Measurements from ENCODE around the gene NNT.
"Not testable (repeated sequence)": the region's sequence is repeated elsewhere in the genome, so short reads cannot be mapped to it uniquely, and the experiment has no call there.

The NNT gene

DNA sequence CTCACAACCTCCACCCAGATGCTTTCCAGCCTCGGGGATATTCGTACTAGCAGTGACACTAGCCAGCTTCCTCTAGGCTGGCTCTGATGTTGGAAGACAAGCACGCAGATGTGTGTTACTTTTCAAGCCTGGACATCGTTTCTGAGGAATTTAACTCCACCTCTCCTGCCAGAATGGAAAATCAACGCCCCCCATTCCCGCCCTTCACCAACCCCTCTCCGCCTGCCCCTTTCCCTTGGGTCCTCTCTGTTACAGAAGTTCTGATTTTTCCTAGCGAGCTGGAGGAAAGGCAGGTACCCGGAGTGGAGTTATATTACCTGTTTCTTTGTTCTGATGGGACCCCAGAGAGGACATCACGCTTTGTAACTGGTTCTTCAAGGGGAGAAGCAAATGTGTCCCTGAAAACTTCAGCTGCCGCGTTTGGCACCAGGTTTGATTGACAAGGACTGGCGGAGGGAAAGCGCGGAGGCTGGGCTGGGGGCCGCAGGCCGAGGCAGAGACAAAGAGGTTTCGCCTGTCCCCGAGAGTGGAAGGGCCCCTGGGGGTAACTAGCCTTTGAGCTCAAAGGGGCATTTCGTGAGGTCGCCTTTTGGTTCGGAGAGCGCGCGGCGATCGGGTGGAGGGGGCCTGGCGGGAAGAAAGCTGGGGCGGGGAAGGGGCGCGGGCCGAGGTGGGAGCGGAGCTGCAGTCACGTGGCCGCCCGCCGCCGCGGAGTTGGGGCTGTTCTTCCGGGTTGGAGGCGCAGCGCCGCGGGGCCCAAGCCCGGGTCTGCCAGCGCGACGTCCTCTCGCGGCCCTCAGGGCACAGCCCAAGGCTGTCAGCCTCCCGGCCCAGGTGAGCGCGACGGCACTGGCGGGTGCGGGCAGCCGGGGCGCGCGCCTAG lies at the start of gene NNT:
Gene NNT, plus strand, starts transcription at position 720 of the 883 bp plus-strand sequence. CDS start 6,016 bp downstream, outside the sequence.
- TF ChIP-seq, protein P1, sequence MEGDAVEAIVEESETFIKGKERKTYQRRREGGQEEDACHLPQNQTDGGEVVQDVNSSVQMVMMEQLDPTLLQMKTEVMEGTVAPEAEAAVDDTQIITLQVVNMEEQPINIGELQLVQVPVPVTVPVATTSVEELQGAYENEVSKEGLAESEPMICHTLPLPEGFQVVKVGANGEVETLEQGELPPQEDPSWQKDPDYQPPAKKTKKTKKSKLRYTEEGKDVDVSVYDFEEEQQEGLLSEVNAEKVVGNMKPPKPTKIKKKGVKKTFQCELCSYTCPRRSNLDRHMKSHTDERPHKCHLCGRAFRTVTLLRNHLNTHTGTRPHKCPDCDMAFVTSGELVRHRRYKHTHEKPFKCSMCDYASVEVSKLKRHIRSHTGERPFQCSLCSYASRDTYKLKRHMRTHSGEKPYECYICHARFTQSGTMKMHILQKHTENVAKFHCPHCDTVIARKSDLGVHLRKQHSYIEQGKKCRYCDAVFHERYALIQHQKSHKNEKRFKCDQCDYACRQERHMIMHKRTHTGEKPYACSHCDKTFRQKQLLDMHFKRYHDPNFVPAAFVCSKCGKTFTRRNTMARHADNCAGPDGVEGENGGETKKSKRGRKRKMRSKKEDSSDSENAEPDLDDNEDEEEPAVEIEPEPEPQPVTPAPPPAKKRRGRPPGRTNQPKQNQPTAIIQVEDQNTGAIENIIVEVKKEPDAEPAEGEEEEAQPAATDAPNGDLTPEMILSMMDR (IDR thresholded peaks at IDR 0.05; ENCODE audit: extremely low read depth, insufficient read depth, missing control alignments): no peak
- in situ Hi-C loops (cut with MboI; ENCODE audit: low pct_unique_long_range_greater_than_20kb, low sequenced_read_pairs, unreplicated experiment): no loop called here
- peak; percentile 86 for DNase-seq (ENCODE audit: low spot score)

DNA sequence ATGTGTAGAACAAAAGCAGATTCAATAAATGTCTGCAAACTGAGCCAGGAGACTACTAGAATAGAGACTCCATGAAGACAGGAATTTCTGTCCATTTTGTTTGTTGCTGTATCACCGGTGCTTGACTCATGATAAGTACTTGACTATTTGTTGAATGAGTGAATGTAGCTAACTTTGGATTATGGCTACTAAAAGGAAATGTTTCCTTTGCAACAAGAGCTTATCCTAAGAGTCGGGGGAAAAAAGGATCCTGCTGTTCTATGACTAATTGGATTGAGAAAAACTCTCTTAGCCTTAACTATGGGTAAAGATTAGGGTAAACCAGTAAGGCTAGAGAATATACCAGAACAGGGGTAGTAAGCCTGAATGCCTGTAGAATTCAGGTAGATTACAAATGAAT lies 49.6 kb upstream of the NNT start:
- DNase-seq (ENCODE audit: low spot score): no peak
- in situ Hi-C loops (cut with MboI; ENCODE audit: low pct_unique_long_range_greater_than_20kb, low sequenced_read_pairs, unreplicated experiment): no loop called here
- TF ChIP-seq, protein P1 (IDR thresholded peaks at IDR 0.05; ENCODE audit: extremely low read depth, insufficient read depth, missing control alignments): no peak

DNA sequence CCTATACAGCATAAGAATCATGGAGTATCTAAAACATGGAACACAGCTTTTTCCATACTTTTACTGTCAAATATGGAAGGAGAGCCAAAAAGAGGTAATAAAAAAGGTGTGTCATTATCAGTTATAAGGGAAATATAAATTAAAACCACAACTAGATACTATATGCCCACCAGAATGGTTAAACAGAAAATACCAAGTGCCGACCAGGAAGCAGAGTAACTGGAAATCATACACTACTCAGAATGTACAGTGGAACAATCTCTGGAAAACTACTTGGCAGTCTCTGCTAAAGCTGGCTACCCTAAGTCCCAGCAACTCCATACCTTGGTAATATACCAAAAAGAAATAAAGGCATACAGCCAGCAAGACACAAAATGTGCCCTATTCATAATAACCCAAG lies 48.5 kb upstream of the NNT start:
- no peak for DNase-seq (ENCODE audit: low spot score)
- TF ChIP-seq, protein P1 (IDR thresholded peaks at IDR 0.05; ENCODE audit: extremely low read depth, insufficient read depth, missing control alignments): no peak
- in situ Hi-C loops (cut with MboI; ENCODE audit: low pct_unique_long_range_greater_than_20kb, low sequenced_read_pairs, unreplicated experiment): no loop called here

DNA sequence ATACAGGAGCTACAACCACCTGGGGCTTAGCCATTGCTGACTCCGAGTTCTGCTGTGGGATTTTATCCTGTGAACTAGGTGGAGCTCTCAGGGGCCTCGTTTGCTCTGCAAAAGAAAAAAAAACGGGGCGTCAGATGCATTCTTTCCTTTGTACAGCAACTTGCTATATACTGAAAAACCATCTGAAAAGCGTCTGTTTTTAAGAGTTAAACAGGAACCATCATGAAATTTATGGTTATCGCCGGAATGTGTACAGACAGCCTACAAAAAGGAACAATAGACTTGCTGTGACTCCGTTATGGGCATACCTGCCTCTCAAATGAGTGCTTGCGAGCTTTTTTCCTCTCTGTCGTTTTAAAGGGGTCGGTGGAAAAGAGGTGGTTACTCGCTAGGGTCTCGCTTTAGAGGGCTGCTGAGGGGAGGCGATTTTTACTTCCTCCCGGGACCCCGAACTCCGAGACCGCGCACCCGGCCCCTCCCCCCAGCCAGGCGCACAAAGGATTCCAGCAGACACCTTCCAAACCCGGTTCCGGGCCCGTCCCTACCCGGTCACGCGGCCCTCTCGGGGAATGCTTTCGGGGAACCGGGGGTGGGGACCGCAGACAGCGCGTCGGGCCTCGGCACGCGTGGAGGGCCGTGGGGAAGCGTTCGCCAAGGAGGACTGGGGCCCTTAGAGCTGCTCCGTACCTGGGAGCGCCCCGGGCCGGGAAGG lies 46.9 kb upstream of the NNT start:
- in situ Hi-C loops (cut with MboI; ENCODE audit: low pct_unique_long_range_greater_than_20kb, low sequenced_read_pairs, unreplicated experiment): no loop called here
- peak; percentile 63 for DNase-seq (ENCODE audit: low spot score)
- TF ChIP-seq, protein P1 (IDR thresholded peaks at IDR 0.05; ENCODE audit: extremely low read depth, insufficient read depth, missing control alignments): no peak

DNA sequence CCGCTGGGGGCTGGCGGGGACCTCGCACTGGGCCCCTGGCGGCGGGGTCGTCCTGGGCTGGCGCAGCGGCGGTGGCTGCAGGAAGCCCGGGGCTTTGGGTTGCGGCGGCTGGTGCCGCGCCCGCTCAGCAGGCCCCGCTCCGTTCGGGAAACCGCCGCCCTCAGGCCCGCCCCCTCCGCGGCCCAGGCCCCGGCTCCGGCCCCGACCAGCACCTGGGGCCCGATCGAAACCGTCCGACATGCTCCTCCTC lies 46.4 kb upstream of the NNT start:
- in situ Hi-C loops (cut with MboI; ENCODE audit: low pct_unique_long_range_greater_than_20kb, low sequenced_read_pairs, unreplicated experiment); DNase-seq (ENCODE audit: low spot score): not testable (repeated sequence)

DNA sequence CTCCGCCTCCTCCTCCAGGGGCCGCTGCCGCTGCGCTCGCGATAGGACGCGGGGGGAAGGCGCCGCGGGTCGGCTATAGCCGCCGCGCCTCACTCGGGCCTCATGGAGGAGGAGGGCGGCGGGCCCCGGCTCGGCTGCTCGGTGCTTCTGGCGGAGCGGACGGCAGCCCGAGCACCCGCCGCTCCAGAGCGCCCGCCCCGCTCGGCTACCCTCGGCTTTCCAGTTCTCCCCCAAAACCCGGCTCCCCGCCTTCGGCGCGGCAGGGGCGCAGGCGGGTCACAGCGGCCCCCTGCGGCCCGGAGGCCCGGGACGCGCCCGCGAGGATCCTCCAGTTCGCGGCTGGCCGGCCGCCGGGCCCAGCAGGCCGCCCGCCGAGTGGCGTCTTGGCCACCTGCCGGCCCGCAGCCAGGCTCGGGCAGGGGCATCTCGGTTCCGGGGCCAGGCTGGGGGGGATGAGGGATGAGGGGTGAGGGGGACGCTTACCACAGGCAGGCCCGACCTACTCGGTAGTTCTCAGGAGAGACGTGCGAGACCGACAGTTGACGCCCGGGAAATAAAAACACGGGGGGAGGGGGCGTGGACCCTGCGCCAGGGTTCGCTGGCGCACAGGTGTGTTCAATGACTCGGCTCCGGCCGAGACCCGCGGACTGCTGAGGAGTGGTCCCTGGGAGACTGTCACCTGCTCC lies 46.0 kb upstream of the NNT start, which contains the start of gene PAIP1:
Gene PAIP1, minus strand, starts transcription at position 221 of the 686 bp plus-strand sequence. CDS start 231 bp downstream, outside the sequence.
- in situ Hi-C loops (cut with MboI; ENCODE audit: low pct_unique_long_range_greater_than_20kb, low sequenced_read_pairs, unreplicated experiment): no loop called here
- peak; percentile 95 for DNase-seq (ENCODE audit: low spot score)
- TF ChIP-seq, protein P1 (IDR thresholded peaks at IDR 0.05; ENCODE audit: extremely low read depth, insufficient read depth, missing control alignments): peak; percentile 82

Data from GM13977 (cell line).